A549 (cell line): ENCODE data around the gene RECK. TPM values are rescaled to one million over a fixed set of nuclear protein-coding genes. Genes with fewer than 3 reads are reported as not detected.

ENCODE experiments used
- ATAC-seq, 2 experiments: fragments of 200-7000 bp in 1 of 2; fragments of >200 bp in 1 of 2; cut with Nextera tagmentation in 1 of 2; cut with Tn5 transposase in 1 of 2; 3 replicates each; pipeline versions ENCODE4 v1.8.0 to v1.9.1; 2018 to 2020; ENCODE audit warnings: mild to moderate bottlenecking in 1 of 2, moderate library complexity in 1 of 2
- CTCF ChIA-PET: fragments of 300-600 bp; sonication (Branson Sonifier 250); formaldehyde crosslinking; extraction: SDS; loops from one replicate; lab custom pipeline; 2021; ENCODE audit warnings: antibody characterized with exemption, inconsistent platforms; lab: Yijun Ruan, JAX
- POLR2A ChIA-PET: fragments of 350-600 bp; formaldehyde crosslinking; extraction: SDS; loops from one replicate; lab custom pipeline; 2021; ENCODE audit warnings: antibody characterized with exemption, inconsistent platforms; lab: Yijun Ruan, JAX
- DNase-seq, 2 experiments: peaks; one replicate each; pipeline versions ENCODE4 v3.0.0 to v3.0.0-alpha.2; 2011 to 2016; ENCODE audit warnings: low read depth in 1 of 2, low spot score in 1 of 2
- FAIRE-seq: peaks from 2 replicates; lab custom pipeline; 2011; peaks lifted over from hg19 to GRCh38; lab: Jason Lieb, UNC
- H3K27ac ChIP-seq, 2 experiments: fragments of >200 bp; sonication (Bioruptor Twin); formaldehyde crosslinking; 3 replicates each; pipeline ENCODE4 v1.5.1; 2016 to 2017
- H3K4me1 ChIP-seq: fragments of >200 bp; sonication (Bioruptor Twin); formaldehyde crosslinking; 3 replicates; pipeline ENCODE4 v1.6.1; 2016
- H3K4me2 ChIP-seq: fragments of >200 bp; sonication (Bioruptor Twin); formaldehyde crosslinking; 3 replicates; pipeline ENCODE4 v1.6.1; 2016
- H3K4me3 ChIP-seq: fragments of >200 bp; sonication (Bioruptor Twin); formaldehyde crosslinking; 3 replicates; pipeline ENCODE4 v1.5.1; 2016
- H3K9me3 ChIP-seq: fragments of >200 bp; sonication (Bioruptor Twin); formaldehyde crosslinking; 3 replicates; pipeline ENCODE4 v1.6.1; 2016
- CHD4 ChIP-seq: fragments of 200-600 bp; sonication (generic); IDR thresholded peaks from 2 replicates; pipeline ENCODE4 v1.6.1; 2016; ENCODE audit warnings: antibody characterized with exemption, mild to moderate bottlenecking, borderline replicate concordance
- CTCF ChIP-seq: fragments of >200 bp; sonication (Bioruptor Twin); formaldehyde crosslinking; IDR thresholded peaks from 3 replicates; pipeline ENCODE4 v1.5.1; 2016
- EHF ChIP-seq: fragments of 250-450 bp; sonication (Bioruptor Pico); IDR thresholded peaks from 2 replicates; pipeline ENCODE4 v1.5.0; 2020; ENCODE audit warnings: mild to moderate bottlenecking
- EHMT2 ChIP-seq: fragments of 200-600 bp; sonication (generic); IDR thresholded peaks from 2 replicates; pipeline ENCODE4 v1.6.1; 2016; ENCODE audit warnings: antibody characterized with exemption, low read depth, mild to moderate bottlenecking, moderate library complexity
- ESRRA ChIP-seq: fragments of 150-350 bp; IDR thresholded peaks from 2 replicates; pipeline ENCODE4 v1.6.1; 2014; ENCODE audit warnings: mild to moderate bottlenecking, low read length, borderline replicate concordance
- FOXS1 ChIP-seq: fragments of 250-450 bp; sonication (Bioruptor Pico); IDR thresholded peaks from 2 replicates; pipeline ENCODE4 v1.5.0; 2020; ENCODE audit warnings: mild to moderate bottlenecking, moderate library complexity
- HES2 ChIP-seq: fragments of >200 bp; sonication (Bioruptor Twin); formaldehyde crosslinking; IDR thresholded peaks from 2 replicates; pipeline ENCODE4 v1.6.1; 2016
- HEYL ChIP-seq: fragments of 250-450 bp; sonication (Bioruptor Pico); IDR thresholded peaks from 2 replicates; pipeline ENCODE4 v1.8.0; 2021; ENCODE audit warnings: mild to moderate bottlenecking, moderate library complexity
- MAFK ChIP-seq: fragments of 450-650 bp; IDR thresholded peaks from 2 replicates; pipeline ENCODE4 v1.6.1; 2014; ENCODE audit not compliant: partially characterized antibody
- NPAS2 ChIP-seq: fragments of 250-450 bp; sonication (Bioruptor Pico); IDR thresholded peaks from 2 replicates; pipeline ENCODE4 v1.8.0; 2022; ENCODE audit warnings: mild to moderate bottlenecking, moderate library complexity, borderline replicate concordance
- NR3C1 ChIP-seq: fragments of >200 bp; sonication (Bioruptor Twin); formaldehyde crosslinking; IDR thresholded peaks from 3 replicates; pipeline ENCODE4 v1.6.1; 2017
- RARB ChIP-seq: fragments of 250-450 bp; sonication (Bioruptor Pico); IDR thresholded peaks from 2 replicates; pipeline ENCODE4 v1.8.0; 2021; ENCODE audit warnings: mild to moderate bottlenecking, moderate library complexity
- REST ChIP-seq: fragments of 200-600 bp; sonication (generic); IDR thresholded peaks from 2 replicates; pipeline ENCODE4 v1.6.1; 2016; ENCODE audit warnings: antibody characterized with exemption, mild to moderate bottlenecking, moderate library complexity
- RNF2 ChIP-seq: fragments of 200-600 bp; sonication (generic); IDR thresholded peaks from 2 replicates; pipeline ENCODE4 v1.6.1; 2016; ENCODE audit warnings: low read depth, mild to moderate bottlenecking, antibody characterized with exemption, moderate library complexity, borderline replicate concordance
- SREBF2 ChIP-seq: fragments of 450-650 bp; IDR thresholded peaks from 2 replicates; pipeline ENCODE4 v1.6.1; 2014; ENCODE audit warnings: mild to moderate bottlenecking, moderate library complexity
- TP53 ChIP-seq: fragments of 250-450 bp; sonication (Bioruptor Pico); IDR thresholded peaks from 2 replicates; pipeline ENCODE4 v1.5.0; 2021; ENCODE audit warnings: mild to moderate bottlenecking, moderate library complexity
- ZC3H11A ChIP-seq: fragments of 450-650 bp; IDR thresholded peaks from 2 replicates; pipeline ENCODE4 v1.6.1; 2014; ENCODE audit warnings: antibody characterized with exemption, mild to moderate bottlenecking
- ZFP36 ChIP-seq: fragments of 450-650 bp; IDR thresholded peaks from 2 replicates; pipeline ENCODE4 v1.6.1; 2014; ENCODE audit warnings: borderline replicate concordance; ENCODE audit not compliant: partially characterized antibody
- WGBS: methylation state at CpG from one replicate; pipeline ENCODE4 v1.1.6; 2017; ENCODE audit errors: missing lambda C conversion rate; 5-methylcytosine and 5-hydroxymethylcytosine counted together
- polyA plus RNA-seq, 4 experiments: library from polyadenylated mRNA; depleted of rRNA in 3 of 4; stranded (reverse); fragments of >200 nt; fragmentation: RNase III in 1 of 4; extraction: RNeasy Plus Mini Kit Qiagen cat#74134 plus additional on column Dnase treatment in 1 of 4; gene quantifications; 2 replicates in 3 of 4; 3 replicates in 1 of 4; pipeline ENCODE4 v1.2.3, GENCODE V29; 2011 to 2017
- TF ChIP-seq, protein P1 (sequence below): IDR thresholded peaks from 2 replicates; pipeline ENCODE4 v1.6.1; 2012
- TF ChIP-seq, protein P2 (sequence below): fragments of 250-450 bp; sonication (Bioruptor Pico); IDR thresholded peaks from 2 replicates; pipeline ENCODE4 v1.5.0; 2021; ENCODE audit warnings: mild to moderate bottlenecking, moderate library complexity, borderline replicate concordance

Gene RECK
- polyA plus RNA-seq, 2 of the 4 experiments (the other 2 are of a cell fraction), result 5.0 to 8.7 TPM

GRCh38 chr9:36113999-36114398, 77.3 kb downstream of the RECK start (continued):
- no peak for TF ChIP-seq FOXS1 (CRISPR knock-in tag)
- TF ChIP-seq, all 56 proteins: peak for 0

DNA sequence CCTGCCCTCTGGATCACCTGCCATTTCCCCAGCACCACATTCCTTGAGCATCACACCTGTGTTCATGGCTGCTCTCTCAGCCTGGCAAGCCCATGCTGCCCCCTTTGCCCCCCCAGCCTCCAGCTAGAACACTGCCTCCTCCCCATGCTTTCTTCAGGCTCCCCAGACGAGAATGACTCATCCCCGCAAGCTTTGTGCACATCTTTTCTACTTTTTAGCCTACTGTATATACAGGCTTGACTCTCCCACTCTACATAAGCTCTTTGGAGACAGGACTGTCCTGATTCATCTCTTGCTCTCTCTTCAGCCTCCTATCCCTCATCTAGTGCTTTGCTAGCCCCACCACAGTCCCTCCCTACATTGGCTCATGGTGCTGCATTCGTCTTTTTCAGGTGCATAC, 79.9 kb downstream of the RECK start:
- ChIA-PET POLR2A (no interaction called here), CTCF (interaction anchor here (1.4 to 22.4 kb wide), 6 partner anchors 8 to 162 kb away, joined by 3 to 321 read pairs (median 5); partner anchors contain the start of gene CCIN)
- no peak for FAIRE-seq
- H3K4me1 ChIP-seq, result no peaks in the 10 kb centered on the region
- TF ChIP-seq CTCF, result no peak
- TF ChIP-seq NPAS2 (CRISPR knock-in tag), result no peak
- no peak for TF ChIP-seq SREBF2
- no peak for TF ChIP-seq ESRRA
- no peak for TF ChIP-seq TP53 (CRISPR knock-in tag)
- TF ChIP-seq NR3C1, result no peak
- no peak for TF ChIP-seq RARB (CRISPR knock-in tag)
- no peak for TF ChIP-seq HES2
- TF ChIP-seq EHMT2, result no peak
- TF ChIP-seq EHF, result no peak
- TF ChIP-seq, protein P1, sequence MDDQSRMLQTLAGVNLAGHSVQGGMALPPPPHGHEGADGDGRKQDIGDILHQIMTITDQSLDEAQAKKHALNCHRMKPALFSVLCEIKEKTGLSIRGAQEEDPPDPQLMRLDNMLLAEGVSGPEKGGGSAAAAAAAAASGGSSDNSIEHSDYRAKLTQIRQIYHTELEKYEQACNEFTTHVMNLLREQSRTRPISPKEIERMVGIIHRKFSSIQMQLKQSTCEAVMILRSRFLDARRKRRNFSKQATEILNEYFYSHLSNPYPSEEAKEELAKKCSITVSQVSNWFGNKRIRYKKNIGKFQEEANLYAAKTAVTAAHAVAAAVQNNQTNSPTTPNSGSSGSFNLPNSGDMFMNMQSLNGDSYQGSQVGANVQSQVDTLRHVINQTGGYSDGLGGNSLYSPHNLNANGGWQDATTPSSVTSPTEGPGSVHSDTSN, result no peak
- TF ChIP-seq CHD4, result no peak
- TF ChIP-seq MAFK, result no peak
- TF ChIP-seq, protein P2, sequence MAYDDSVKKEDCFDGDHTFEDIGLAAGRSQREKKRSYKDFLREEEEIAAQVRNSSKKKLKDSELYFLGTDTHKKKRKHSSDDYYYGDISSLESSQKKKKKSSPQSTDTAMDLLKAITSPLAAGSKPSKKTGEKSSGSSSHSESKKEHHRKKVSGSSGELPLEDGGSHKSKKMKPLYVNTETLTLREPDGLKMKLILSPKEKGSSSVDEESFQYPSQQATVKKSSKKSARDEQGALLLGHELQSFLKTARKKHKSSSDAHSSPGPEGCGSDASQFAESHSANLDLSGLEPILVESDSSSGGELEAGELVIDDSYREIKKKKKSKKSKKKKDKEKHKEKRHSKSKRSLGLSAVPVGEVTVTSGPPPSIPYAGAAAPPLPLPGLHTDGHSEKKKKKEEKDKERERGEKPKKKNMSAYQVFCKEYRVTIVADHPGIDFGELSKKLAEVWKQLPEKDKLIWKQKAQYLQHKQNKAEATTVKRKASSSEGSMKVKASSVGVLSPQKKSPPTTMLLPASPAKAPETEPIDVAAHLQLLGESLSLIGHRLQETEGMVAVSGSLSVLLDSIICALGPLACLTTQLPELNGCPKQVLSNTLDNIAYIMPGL (CRISPR knock-in tag), result no peak
- TF ChIP-seq REST, result no peak
- TF ChIP-seq HEYL, result no peak
- TF ChIP-seq ZFP36, result no peak
- TF ChIP-seq RNF2, result no peak
- TF ChIP-seq ZC3H11A, result no peak
- TF ChIP-seq, all 56 proteins: peak for 0
- Histone ChIP-seq H3K4me3 (no peak overlapping the region), H3K9me3 (no peaks in the 10 kb centered on the region), H3K27ac (no peak overlapping the region), H3K4me2 (no peak overlapping the region)
- DNase-seq (no peak), ATAC-seq (no peak)
- WGBS, result 85% methylated on average over 3 of the region's 3 CpGs
